Esophagus muscularis mucosa (tissue), 3 donors: Measurements from ENCODE around the gene CLTA.

Experiments used
- CTCF ChIP-seq, 3 experiments: fragments of 200-600 bp in 2 of 3; fragments of 450-650 bp in 1 of 3; sonication (generic) in 2 of 3; IDR thresholded peaks; one replicate each; pipeline ENCODE4 v1.5.1; 2017 to 2019; ENCODE audit warnings: antibody characterized with exemption in 3 of 3, mild to moderate bottlenecking in 2 of 3, moderate library complexity in 1 of 3
- POLR2A ChIP-seq: fragments of 450-650 bp; IDR thresholded peaks from one replicate; pipeline ENCODE4 v1.6.1; 2017; ENCODE audit warnings: antibody characterized with exemption, moderate library complexity, mild to moderate bottlenecking, low read depth

- no peak for TF ChIP-seq CTCF (IDR thresholded peaks at IDR 0.05)
- TF ChIP-seq POLR2A, result no peak
Observed at GRCh38 chr9:36210722-36211121, 20.0 kb downstream of the CLTA start.
